GM19395 (cell line): Measurements from ENCODE around the gene KCNIP2.

Source experiments
- ATAC-seq: cut with Tn5 transposase; IDR thresholded peaks from one replicate; pipeline ENCODE4 v1.9.1; 2021; ENCODE audit warnings: mild to moderate bottlenecking, moderate library complexity; ENCODE audit not compliant: unreplicated experiment

The KCNIP2 gene

GRCh38 chr10:101843032-101844021, at the start of gene KCNIP2:
KCNIP2 (minus strand) TSS chr10:101843800; CDS start chr10:101843568, 232 bp downstream.
- no peak for ATAC-seq

- ATAC-seq = no peak
Measured at GRCh38 chr10:101892782-101893391, 49.3 kb upstream of the KCNIP2 start.

GRCh38 chr10:101889256-101890210, 45.9 kb upstream of the KCNIP2 start:
- peak; percentile 72 for ATAC-seq

GRCh38 chr10:101888251-101888949, 44.8 kb upstream of the KCNIP2 start:
- no peak for ATAC-seq

- ATAC-seq = no peak
Measured at GRCh38 chr10:101887775-101888174, 44.2 kb upstream of the KCNIP2 start.

GRCh38 chr10:101886521-101887312, 43.1 kb upstream of the KCNIP2 start:
- no peak for ATAC-seq

GRCh38 chr10:101881036-101881774, 37.6 kb upstream of the KCNIP2 start:
- ATAC-seq = no peak

- no peak for ATAC-seq
Measured at GRCh38 chr10:101880232-101880573, 36.6 kb upstream of the KCNIP2 start.

- ATAC-seq = no peak
Measured at GRCh38 chr10:101879456-101880231, 36.0 kb upstream of the KCNIP2 start.

GRCh38 chr10:101878869-101879268, 35.3 kb upstream of the KCNIP2 start:
- no peak for ATAC-seq

GRCh38 chr10:101875068-101875688, 31.6 kb upstream of the KCNIP2 start:
- ATAC-seq = no peak

GRCh38 chr10:101874252-101874651, 30.7 kb upstream of the KCNIP2 start:
- ATAC-seq = no peak

GRCh38 chr10:101867931-101868330, 24.3 kb upstream of the KCNIP2 start:
- no peak for ATAC-seq

- no peak for ATAC-seq
Measured at GRCh38 chr10:101859530-101859929, 15.9 kb upstream of the KCNIP2 start.

- peak; percentile 80 for ATAC-seq
Measured at GRCh38 chr10:101858723-101859500, 15.3 kb upstream of the KCNIP2 start.

- no peak for ATAC-seq
Measured at GRCh38 chr10:101857802-101858476, 14.3 kb upstream of the KCNIP2 start.
